GM06990 (cell line): ENCODE results near the gene ZBED1.

Experiments
- DNase-seq: peaks from one replicate; pipeline ENCODE4 v3.0.0-alpha.2; 2011; ENCODE audit not compliant: insufficient read length; ENCODE audit errors: extremely low read depth
- H3K27me3 ChIP-seq: replicated peaks from 2 replicates; pipeline ENCODE4 v1.6.0; 2011; ENCODE audit warnings: low read length; ENCODE audit not compliant: control insufficient read depth, insufficient read depth
- H3K36me3 ChIP-seq: 2 replicates; pipeline ENCODE4 v1.5.1; 2011; ENCODE audit warnings: low read length; ENCODE audit not compliant: control insufficient read depth, insufficient read depth
- H3K4me3 ChIP-seq: replicated peaks from 2 replicates; pipeline ENCODE4 v1.5.1; 2011; ENCODE audit warnings: low read depth, mild to moderate bottlenecking, control low read depth, low read length
- TF ChIP-seq, protein P1 (sequence below): IDR thresholded peaks from 2 replicates; pipeline ENCODE4 v1.5.1; 2011; ENCODE audit warnings: low read length, control low read depth, mild to moderate bottlenecking, inconsistent platforms; ENCODE audit not compliant: insufficient read depth, poor library complexity, severe bottlenecking

Gene ZBED1

GRCh38 chrX:2450681-2451080, 50.1 kb downstream of the ZBED1 start:
- no peaks in the 10 kb centered on the region; the same call in 1 of the 2 replicates for H3K36me3 ChIP-seq
- H3K27me3 ChIP-seq = no peaks in the 10 kb centered on the region
- DNase-seq = no peak
- TF ChIP-seq, protein P1, sequence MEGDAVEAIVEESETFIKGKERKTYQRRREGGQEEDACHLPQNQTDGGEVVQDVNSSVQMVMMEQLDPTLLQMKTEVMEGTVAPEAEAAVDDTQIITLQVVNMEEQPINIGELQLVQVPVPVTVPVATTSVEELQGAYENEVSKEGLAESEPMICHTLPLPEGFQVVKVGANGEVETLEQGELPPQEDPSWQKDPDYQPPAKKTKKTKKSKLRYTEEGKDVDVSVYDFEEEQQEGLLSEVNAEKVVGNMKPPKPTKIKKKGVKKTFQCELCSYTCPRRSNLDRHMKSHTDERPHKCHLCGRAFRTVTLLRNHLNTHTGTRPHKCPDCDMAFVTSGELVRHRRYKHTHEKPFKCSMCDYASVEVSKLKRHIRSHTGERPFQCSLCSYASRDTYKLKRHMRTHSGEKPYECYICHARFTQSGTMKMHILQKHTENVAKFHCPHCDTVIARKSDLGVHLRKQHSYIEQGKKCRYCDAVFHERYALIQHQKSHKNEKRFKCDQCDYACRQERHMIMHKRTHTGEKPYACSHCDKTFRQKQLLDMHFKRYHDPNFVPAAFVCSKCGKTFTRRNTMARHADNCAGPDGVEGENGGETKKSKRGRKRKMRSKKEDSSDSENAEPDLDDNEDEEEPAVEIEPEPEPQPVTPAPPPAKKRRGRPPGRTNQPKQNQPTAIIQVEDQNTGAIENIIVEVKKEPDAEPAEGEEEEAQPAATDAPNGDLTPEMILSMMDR = no peak
- no peak overlapping the region for H3K4me3 ChIP-seq

DNA sequence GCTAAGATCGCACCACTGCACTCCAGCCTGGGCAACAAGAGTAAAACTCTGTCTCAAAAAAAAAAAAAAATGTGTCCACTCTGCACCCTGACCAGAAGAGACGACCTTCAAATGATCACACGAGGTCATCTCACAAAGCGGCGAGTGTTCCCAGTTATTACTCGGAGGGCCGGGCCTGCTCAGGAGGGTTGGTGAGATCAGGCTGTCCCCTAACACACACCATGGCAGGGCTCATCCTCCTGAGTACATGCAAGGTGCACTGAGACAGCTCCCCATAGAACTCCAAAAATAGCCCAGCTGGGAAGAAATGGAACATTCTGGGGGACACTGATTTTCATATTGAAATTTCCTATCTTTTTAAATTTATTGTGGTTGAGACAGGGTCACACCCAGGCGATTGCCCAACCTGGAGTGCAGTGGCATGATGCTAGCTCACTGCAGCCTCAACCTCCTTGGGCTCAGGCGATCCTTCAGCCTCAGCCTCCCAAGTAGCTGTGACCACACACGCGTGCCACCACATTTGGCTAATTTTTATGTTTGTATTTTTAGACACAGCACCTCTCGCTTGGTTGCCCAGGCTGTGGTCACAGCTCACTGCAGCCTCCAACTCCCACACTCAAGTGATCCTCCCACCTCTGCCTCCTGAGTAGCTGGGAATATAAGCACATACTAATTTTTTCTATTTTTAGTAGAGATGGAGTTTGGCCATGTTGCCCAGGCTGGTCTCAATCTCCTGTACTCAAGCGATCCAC, 51.5 kb downstream of the ZBED1 start:
- DNase-seq = no peak
- TF ChIP-seq, protein P1 = no peak
- Histone ChIP-seq H3K27me3 (no peaks in the 10 kb centered on the region), H3K36me3 (no peaks in the 10 kb centered on the region; the same call in 1 of the 2 replicates), H3K4me3 (no peak overlapping the region)

- no peak for DNase-seq
- TF ChIP-seq, protein P1 = no peak
- Histone ChIP-seq H3K27me3 (no peaks in the 10 kb centered on the region), H3K4me3 (no peak overlapping the region), H3K36me3 (no peaks in the 10 kb centered on the region; the same call in 1 of the 2 replicates)
These were observed 53.3 kb downstream of the ZBED1 start for GRCh38 chrX:2447484-2447883.

DNA sequence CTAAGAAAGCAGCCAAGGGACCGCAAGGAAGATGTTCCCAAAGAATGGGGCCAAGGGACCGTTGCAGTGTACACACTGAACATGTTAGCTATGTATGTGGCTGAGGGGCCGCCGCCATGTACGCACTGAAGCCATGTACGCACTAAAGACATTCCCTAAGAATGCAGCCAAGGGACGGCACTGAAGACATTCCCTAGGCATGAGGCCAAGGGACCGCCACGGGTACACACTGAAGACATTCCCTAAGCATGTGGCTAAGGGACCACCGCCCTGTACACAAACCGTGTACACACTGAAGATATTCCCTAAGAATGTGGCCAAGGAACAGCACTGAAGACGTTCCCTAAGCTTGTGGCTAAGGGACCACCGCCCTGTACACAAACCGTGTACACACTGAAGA, 54.0 kb downstream of the ZBED1 start:
- Histone ChIP-seq H3K36me3 (no peaks in the 10 kb centered on the region; the same call in 1 of the 2 replicates), H3K4me3 (no peak overlapping the region), H3K27me3 (no peaks in the 10 kb centered on the region)
- TF ChIP-seq, protein P1 = no peak
- DNase-seq = no peak

GRCh38 chrX:2445662-2446623, 54.8 kb downstream of the ZBED1 start:
- Histone ChIP-seq H3K36me3 (no peaks in the 10 kb centered on the region; the same call in 1 of the 2 replicates), H3K27me3 (no peaks in the 10 kb centered on the region), H3K4me3 (no peak overlapping the region)
- TF ChIP-seq, protein P1 = no peak
- DNase-seq = no peak
